ENCODE results near the gene FBXO44. TPM values are rescaled to one million over a fixed set of nuclear protein-coding genes. Genes with fewer than 3 reads are reported as not detected.

The FBXO44 gene
- total and polyA plus RNA-seq, 2 donors, result 8.6 to 37.3 TPM

- WGBS, result 94% methylated on average over 9 of the region's 9 CpGs
- H3K9me3 ChIP-seq (ENCODE audit: control insufficient read depth in 2 of 2, insufficient read depth in 1 of 2, low read length in 1 of 2), result no peaks in the 10 kb centered on the region
- no peak overlapping the region for H3K27ac ChIP-seq (ENCODE audit: low read depth in 1 of 2, low read length in 1 of 2)
- no peaks in the 10 kb centered on the region for H3K4me1 ChIP-seq (ENCODE audit: control insufficient read depth in 2 of 2, insufficient read depth in 2 of 2, low read length in 2 of 2)
- H3K4me3 ChIP-seq (ENCODE audit: low read length in 2 of 2), result no peak overlapping the region
- peaks cover 5 to 72% of the 10 kb centered on the region in 2 donors for H3K27me3 ChIP-seq (ENCODE audit: control insufficient read depth in 2 of 2, insufficient read depth in 1 of 2, low read length in 1 of 2)
- H3K36me3 ChIP-seq (ENCODE audit: control insufficient read depth in 2 of 2, insufficient read depth in 2 of 2, low read length in 1 of 2), result no peaks in the 10 kb centered on the region
- DNase-seq (ENCODE audit: low read depth in 6 of 9, low spot score in 9 of 9), result no peak
These were observed 50.9 kb downstream of the FBXO44 start for GRCh38 chr1:11705596-11705995.

- Histone ChIP-seq H3K27me3 (ENCODE audit: control insufficient read depth in 2 of 2, insufficient read depth in 1 of 2, low read length in 1 of 2) (peaks cover 5 to 66% of the 10 kb centered on the region in 2 donors), H3K4me1 (ENCODE audit: control insufficient read depth in 2 of 2, insufficient read depth in 2 of 2, low read length in 2 of 2) (no peaks in the 10 kb centered on the region), H3K27ac (ENCODE audit: low read depth in 1 of 2, low read length in 1 of 2) (no peak overlapping the region), H3K4me3 (ENCODE audit: low read length in 2 of 2) (no peak overlapping the region), H3K9me3 (ENCODE audit: control insufficient read depth in 2 of 2, insufficient read depth in 1 of 2, low read length in 1 of 2) (no peaks in the 10 kb centered on the region), H3K36me3 (ENCODE audit: control insufficient read depth in 2 of 2, insufficient read depth in 2 of 2, low read length in 1 of 2) (no peaks in the 10 kb centered on the region)
- DNase-seq (ENCODE audit: low read depth in 6 of 9, low spot score in 9 of 9), result no peak
- WGBS, result 94% methylated on average over 14 of the region's 14 CpGs
These were observed 51.6 kb downstream of the FBXO44 start for GRCh38 chr1:11706292-11706691.

- Histone ChIP-seq H3K36me3 (ENCODE audit: control insufficient read depth in 2 of 2, insufficient read depth in 2 of 2, low read length in 1 of 2) (no peaks in the 10 kb centered on the region), H3K27ac (ENCODE audit: low read depth in 1 of 2, low read length in 1 of 2) (no peak overlapping the region), H3K27me3 (ENCODE audit: control insufficient read depth in 2 of 2, insufficient read depth in 1 of 2, low read length in 1 of 2) (peaks cover 0 to 54% of the 10 kb centered on the region in 2 donors), H3K4me1 (ENCODE audit: control insufficient read depth in 2 of 2, insufficient read depth in 2 of 2, low read length in 2 of 2) (no peaks in the 10 kb centered on the region), H3K9me3 (ENCODE audit: control insufficient read depth in 2 of 2, insufficient read depth in 1 of 2, low read length in 1 of 2) (no peaks in the 10 kb centered on the region), H3K4me3 (ENCODE audit: low read length in 2 of 2) (no peak overlapping the region)
- DNase-seq (ENCODE audit: low read depth in 6 of 9, low spot score in 9 of 9), result no peak
- 71% methylated on average over 17 of the region's 17 CpGs for WGBS
These were observed 53.1 kb downstream of the FBXO44 start for GRCh38 chr1:11707621-11708276.

GRCh38 chr1:11708554-11709350, 54.1 kb downstream of the FBXO44 start:
- peaks cover 0 to 46% of the 10 kb centered on the region in 2 donors for H3K27me3 ChIP-seq (ENCODE audit: control insufficient read depth in 2 of 2, insufficient read depth in 1 of 2, low read length in 1 of 2)
- WGBS, result 84% methylated on average over 11 of the region's 11 CpGs
- H3K36me3 ChIP-seq (ENCODE audit: control insufficient read depth in 2 of 2, insufficient read depth in 2 of 2, low read length in 1 of 2), result no peaks in the 10 kb centered on the region
- H3K4me1 ChIP-seq (ENCODE audit: control insufficient read depth in 2 of 2, insufficient read depth in 2 of 2, low read length in 2 of 2), result no peaks in the 10 kb centered on the region
- no peaks in the 10 kb centered on the region for H3K9me3 ChIP-seq (ENCODE audit: control insufficient read depth in 2 of 2, insufficient read depth in 1 of 2, low read length in 1 of 2)
- no peak overlapping the region for H3K4me3 ChIP-seq (ENCODE audit: low read length in 2 of 2)
- DNase-seq (ENCODE audit: low read depth in 6 of 9, low spot score in 9 of 9), result no peak
- no peak overlapping the region for H3K27ac ChIP-seq (ENCODE audit: low read depth in 1 of 2, low read length in 1 of 2)

- H3K27me3 ChIP-seq (ENCODE audit: control insufficient read depth in 2 of 2, insufficient read depth in 1 of 2, low read length in 1 of 2), result peaks cover 0 to 26% of the 10 kb centered on the region in 2 donors
- WGBS, result 97% methylated on average over 5 of the region's 5 CpGs
- no peak overlapping the region for H3K27ac ChIP-seq (ENCODE audit: low read depth in 1 of 2, low read length in 1 of 2)
- no peak for DNase-seq (ENCODE audit: low read depth in 6 of 9, low spot score in 9 of 9)
- H3K4me3 ChIP-seq (ENCODE audit: low read length in 2 of 2), result no peak overlapping the region
- H3K4me1 ChIP-seq (ENCODE audit: control insufficient read depth in 2 of 2, insufficient read depth in 2 of 2, low read length in 2 of 2), result no peaks in the 10 kb centered on the region
- no peaks in the 10 kb centered on the region for H3K36me3 ChIP-seq (ENCODE audit: control insufficient read depth in 2 of 2, insufficient read depth in 2 of 2, low read length in 1 of 2)
- no peaks in the 10 kb centered on the region for H3K9me3 ChIP-seq (ENCODE audit: control insufficient read depth in 2 of 2, insufficient read depth in 1 of 2, low read length in 1 of 2)
These were observed 56.8 kb downstream of the FBXO44 start for GRCh38 chr1:11711490-11711889.

- no peaks in the 10 kb centered on the region for H3K4me1 ChIP-seq (ENCODE audit: control insufficient read depth in 2 of 2, insufficient read depth in 2 of 2, low read length in 2 of 2)
- H3K9me3 ChIP-seq (ENCODE audit: control insufficient read depth in 2 of 2, insufficient read depth in 1 of 2, low read length in 1 of 2), result no peaks in the 10 kb centered on the region
- peaks cover 0 to 26% of the 10 kb centered on the region in 2 donors for H3K27me3 ChIP-seq (ENCODE audit: control insufficient read depth in 2 of 2, insufficient read depth in 1 of 2, low read length in 1 of 2)
- no peak overlapping the region for H3K27ac ChIP-seq (ENCODE audit: low read depth in 1 of 2, low read length in 1 of 2)
- DNase-seq (ENCODE audit: low read depth in 6 of 9, low spot score in 9 of 9), result no peak
- WGBS, result 95% methylated on average over 8 of the region's 8 CpGs
- H3K4me3 ChIP-seq (ENCODE audit: low read length in 2 of 2), result no peak overlapping the region
- H3K36me3 ChIP-seq (ENCODE audit: control insufficient read depth in 2 of 2, insufficient read depth in 2 of 2, low read length in 1 of 2), result no peaks in the 10 kb centered on the region
These were observed 57.6 kb downstream of the FBXO44 start for GRCh38 chr1:11712285-11712684.

Other genes with a start within 250 kb of the FBXO44 start
- 0.28 TPM for gene DISP3, start 175.7 kb upstream of the FBXO44 start, total RNA-seq
- gene DISP3, start 175.7 kb upstream of the FBXO44 start, polyA plus RNA-seq, result 0.82 TPM
- gene FBXO2, start 448 bp upstream of the FBXO44 start, total RNA-seq, result 9.0 TPM
- gene FBXO2, start 448 bp upstream of the FBXO44 start, polyA plus RNA-seq, result 46.2 TPM
- gene FBXO6, start 9.3 kb downstream of the FBXO44 start, total RNA-seq, result 11.4 TPM
- gene FBXO6, start 9.3 kb downstream of the FBXO44 start, polyA plus RNA-seq, result 16.1 TPM
- gene MAD2L2, start 26.3 kb downstream of the FBXO44 start, total RNA-seq, result 61.6 TPM
- gene MAD2L2, start 26.3 kb downstream of the FBXO44 start, polyA plus RNA-seq, result 49.6 TPM
- gene DRAXIN, start 36.8 kb downstream of the FBXO44 start, total RNA-seq, result 0.14 TPM
- 0.14 TPM for gene DRAXIN, start 36.8 kb downstream of the FBXO44 start, polyA plus RNA-seq
- 20.5 TPM for gene AGTRAP, start 81.3 kb downstream of the FBXO44 start, total RNA-seq
- 84.2 TPM for gene AGTRAP, start 81.3 kb downstream of the FBXO44 start, polyA plus RNA-seq
- 0.14 TPM for gene C1orf167, start 107.3 kb downstream of the FBXO44 start, total RNA-seq
- gene C1orf167, start 107.3 kb downstream of the FBXO44 start, polyA plus RNA-seq, result 1.5 TPM
- gene MTHFR, start 151.1 kb downstream of the FBXO44 start, total RNA-seq, result 9.4 TPM
- 11.7 TPM for gene MTHFR, start 151.1 kb downstream of the FBXO44 start, polyA plus RNA-seq
- gene CLCN6, start 151.3 kb downstream of the FBXO44 start, total RNA-seq, result 2.6 TPM
- gene CLCN6, start 151.3 kb downstream of the FBXO44 start, polyA plus RNA-seq, result 9.2 TPM
- gene NPPA, start 192.9 kb downstream of the FBXO44 start, total RNA-seq, result 0.80 TPM
- gene NPPA, start 192.9 kb downstream of the FBXO44 start, polyA plus RNA-seq, result 5.9 TPM
- 0.47 TPM for gene NPPB, start 204.1 kb downstream of the FBXO44 start, total RNA-seq
- gene NPPB, start 204.1 kb downstream of the FBXO44 start, polyA plus RNA-seq, result 1.7 TPM